Measurements from ENCODE around the gene AMH.

The AMH gene

DNA sequence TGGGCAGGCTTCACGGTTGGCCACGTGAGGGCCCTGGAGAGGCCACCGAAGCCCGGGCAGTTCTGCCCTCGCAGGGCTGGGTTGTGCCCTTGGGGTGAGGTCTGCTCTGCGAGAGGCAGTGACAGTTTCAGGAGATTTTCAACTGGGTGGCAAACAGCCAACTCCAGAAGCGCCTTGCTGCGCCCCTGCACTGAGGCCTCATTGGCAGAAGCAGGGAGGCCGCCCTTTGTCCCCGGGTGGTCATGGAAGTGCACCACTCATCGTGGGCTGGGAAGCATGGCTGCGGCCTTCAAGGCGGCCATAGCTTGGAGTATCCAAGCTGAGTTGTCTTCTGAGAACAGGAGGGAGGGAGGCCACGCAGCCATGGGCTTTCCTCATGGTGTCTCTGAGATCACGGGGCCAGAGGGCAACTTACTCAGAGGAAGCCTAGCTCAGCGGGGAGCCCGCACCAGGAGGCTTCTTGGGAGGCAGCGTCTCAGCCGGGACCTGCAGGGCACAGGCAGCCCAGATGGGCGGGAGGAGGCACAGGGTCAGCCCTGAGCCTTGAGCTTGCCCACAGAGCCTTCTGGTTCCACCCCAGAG lies 27.8 kb upstream of the AMH start:
- no peak for DNase-seq (ENCODE audit: low spot score)

DNA sequence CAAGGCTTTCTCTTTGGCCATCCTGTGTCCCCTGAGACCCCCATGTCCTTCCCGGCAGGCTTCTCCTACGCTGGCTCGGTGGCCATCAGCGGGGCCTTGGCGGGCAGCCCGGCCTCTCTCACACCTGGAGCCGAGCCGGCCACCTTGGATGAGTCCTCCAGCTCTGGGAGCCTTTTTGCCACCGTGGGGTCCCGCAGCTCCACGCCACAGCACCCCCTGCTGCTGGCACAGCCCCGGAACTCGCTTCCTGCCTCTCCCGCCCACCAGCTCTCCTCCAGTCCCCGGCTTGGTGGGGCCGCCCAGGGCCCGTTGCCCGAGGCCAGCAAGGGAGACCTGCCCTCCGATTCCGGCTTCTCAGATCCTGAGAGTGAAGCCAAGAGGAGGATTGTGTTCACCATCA lies 27.2 kb upstream of the AMH start:
- DNase-seq (ENCODE audit: low spot score): no peak

GRCh38 chr19:2223391-2223790 lies 25.7 kb upstream of the AMH start:
- DNase-seq (ENCODE audit: low spot score): no peak

DNA sequence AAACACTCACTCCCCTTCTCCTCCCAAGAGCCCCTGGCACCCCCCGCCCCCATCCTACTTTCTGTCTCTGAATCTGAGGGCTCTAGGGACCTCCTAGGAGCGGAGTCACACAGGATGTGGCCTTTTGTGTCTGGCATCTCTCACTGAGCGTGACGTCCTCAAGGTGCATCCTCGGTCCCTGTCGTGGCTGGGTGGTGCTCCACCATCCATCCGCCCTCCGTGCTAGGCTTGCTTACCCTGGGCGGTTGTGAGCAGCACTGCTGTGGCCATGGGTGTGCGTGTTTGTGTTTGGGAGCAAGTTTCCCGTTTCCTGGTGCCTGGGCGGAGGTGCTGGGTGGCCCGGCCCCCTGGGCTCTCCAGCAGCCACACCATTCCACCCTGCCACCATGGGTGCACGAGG lies 25.2 kb upstream of the AMH start:
- DNase-seq (ENCODE audit: low spot score): no peak

GRCh38 chr19:2224754-2225349 lies 24.3 kb upstream of the AMH start:
- no peak for DNase-seq (ENCODE audit: low spot score)

GRCh38 chr19:2225415-2226050 lies 23.6 kb upstream of the AMH start:
- DNase-seq (ENCODE audit: low spot score): no peak

DNA sequence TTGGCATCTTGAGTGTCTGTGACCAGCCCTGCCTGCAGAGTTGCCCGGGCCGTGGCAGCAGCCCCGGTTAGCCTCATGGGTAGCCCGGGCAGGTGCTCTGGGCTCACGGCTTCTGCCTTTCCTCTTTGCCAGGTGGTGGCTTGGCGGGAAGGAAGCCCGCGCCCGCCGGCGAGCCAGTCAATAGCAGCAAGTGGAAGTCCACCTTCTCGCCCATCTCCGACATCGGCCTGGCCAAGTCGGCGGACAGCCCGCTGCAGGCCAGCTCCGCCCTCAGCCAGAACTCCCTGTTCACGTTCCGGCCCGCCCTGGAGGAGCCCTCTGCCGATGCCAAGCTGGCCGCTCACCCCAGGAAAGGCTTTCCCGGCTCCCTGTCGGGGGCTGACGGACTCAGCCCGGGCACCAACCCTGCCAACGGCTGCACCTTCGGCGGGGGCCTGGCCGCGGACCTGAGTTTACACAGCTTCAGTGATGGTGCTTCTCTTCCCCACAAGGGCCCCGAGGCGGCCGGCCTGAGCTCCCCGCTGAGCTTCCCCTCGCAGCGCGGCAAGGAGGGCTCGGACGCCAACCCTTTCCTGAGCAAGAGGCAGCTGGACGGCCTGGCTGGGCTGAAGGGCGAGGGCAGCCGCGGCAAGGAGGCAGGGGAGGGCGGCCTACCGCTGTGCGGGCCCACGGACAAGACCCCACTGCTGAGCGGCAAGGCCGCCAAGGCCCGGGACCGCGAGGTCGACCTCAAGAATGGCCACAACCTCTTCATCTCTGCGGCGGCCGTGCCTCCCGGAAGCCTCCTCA lies 22.9 kb upstream of the AMH start:
- DNase-seq (ENCODE audit: low spot score): no peak

DNA sequence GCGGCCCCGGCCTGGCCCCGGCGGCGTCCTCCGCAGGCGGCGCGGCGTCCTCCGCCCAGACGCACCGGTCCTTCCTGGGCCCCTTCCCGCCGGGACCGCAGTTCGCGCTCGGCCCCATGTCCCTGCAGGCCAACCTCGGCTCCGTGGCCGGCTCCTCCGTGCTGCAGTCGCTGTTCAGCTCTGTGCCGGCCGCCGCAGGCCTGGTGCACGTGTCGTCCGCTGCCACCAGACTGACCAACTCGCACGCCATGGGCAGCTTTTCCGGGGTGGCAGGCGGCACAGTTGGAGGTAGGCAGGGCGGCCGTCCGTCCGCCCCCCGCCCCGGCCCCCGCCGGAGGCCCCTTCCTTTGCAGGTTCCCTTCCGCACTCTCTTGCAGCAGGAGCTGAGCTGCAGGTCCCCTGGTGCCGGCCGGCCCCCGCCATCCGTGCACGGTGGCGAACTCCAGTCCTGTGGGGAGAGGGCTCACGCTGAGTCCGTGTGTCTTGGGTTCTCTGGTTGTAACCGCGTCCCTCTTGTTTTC lies 22.2 kb upstream of the AMH start:
- DNase-seq (ENCODE audit: low spot score): no peak

GRCh38 chr19:2227415-2228156 lies 21.5 kb upstream of the AMH start:
- no peak for DNase-seq (ENCODE audit: low spot score)

GRCh38 chr19:2228157-2229030 lies 20.7 kb upstream of the AMH start:
- DNase-seq (ENCODE audit: low spot score): no peak

- no peak for DNase-seq (ENCODE audit: low spot score)
Observed at GRCh38 chr19:2229103-2230032, 19.8 kb upstream of the AMH start.

GRCh38 chr19:2230033-2230531 lies 19.0 kb upstream of the AMH start:
- no peak for DNase-seq (ENCODE audit: low spot score)

DNA sequence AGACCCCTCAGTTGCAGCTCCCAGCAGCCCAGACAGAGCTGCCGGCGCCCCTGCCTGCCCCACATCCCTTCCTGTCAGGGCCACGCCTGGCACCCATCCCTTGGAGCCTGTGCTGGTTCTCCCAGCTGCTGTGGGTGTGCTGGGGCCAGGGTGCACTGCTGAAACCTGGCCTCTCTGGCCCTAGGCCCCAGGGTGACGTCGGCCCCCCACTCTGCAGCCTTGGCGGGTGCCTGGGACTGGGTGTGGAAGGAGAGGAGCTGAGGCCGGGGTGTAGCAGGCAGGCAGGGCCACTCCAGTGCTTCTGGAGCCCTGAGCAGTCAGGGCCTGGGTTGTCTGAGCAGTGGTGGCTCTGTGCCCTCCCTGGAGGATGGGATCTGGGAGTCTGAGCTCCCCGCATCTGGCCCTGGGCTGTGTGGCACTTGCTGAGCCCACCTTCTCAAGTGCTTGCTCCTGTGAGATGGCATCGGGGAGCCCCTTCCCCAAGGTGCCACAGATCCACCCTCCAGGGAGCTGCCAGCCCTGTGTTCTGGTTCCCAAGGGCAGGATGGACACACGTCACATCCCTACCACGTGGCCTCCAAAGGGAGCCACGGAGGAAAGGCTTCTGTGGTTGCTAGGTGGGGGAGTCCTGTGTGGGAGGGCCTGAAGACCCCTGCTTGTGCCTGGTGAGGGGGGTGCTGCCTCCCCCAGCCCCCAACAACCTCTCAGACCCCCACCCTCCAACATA lies 18.2 kb upstream of the AMH start:
- DNase-seq (ENCODE audit: low spot score): no peak

- DNase-seq (ENCODE audit: low spot score): no peak
Observed at GRCh38 chr19:2231621-2232221, 17.4 kb upstream of the AMH start.

DNA sequence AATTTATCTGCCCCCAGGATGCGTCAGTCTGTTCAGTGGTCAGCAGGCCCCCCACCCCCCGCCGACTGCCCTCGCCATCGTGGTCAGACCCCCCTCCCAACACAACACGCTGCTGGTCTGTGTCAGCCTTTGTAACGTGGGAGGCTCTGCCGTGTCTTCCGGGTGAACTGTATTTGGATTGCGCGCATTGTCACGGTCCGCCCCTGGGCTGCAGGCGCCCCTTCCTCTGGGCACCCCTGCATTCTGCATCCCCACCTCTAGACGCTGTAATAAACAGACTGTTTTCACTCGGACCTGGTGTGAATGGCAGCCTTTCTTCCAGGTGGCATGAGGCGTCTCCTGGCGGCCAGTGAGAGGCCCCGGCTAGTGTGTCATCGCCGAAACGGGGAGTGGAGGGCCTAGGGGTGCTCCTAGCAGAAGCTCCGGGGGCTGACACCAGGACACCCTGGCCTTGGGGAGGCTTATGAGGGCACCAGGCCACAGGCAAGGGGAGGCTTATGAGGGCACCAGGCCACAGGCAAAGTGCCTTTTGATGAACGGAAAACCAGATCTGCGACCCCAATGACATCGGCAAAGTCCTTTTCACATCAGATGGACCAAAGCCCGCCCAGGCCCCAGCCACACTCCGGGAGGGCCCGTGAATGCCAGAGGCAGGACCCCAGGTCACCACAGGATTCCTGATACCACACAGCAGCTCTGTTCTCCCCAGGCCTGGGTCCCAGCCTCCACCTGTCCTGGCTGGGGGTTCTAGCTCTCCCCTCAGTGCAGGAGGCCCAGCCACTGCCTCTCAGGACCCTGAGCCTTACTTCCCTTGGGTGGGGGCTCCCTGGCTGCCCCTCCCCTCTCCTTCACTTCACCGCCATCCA lies 16.6 kb upstream of the AMH start:
- no peak for DNase-seq (ENCODE audit: low spot score)

GRCh38 chr19:2233601-2234280 lies 15.4 kb upstream of the AMH start:
- no peak for DNase-seq (ENCODE audit: low spot score)

DNA sequence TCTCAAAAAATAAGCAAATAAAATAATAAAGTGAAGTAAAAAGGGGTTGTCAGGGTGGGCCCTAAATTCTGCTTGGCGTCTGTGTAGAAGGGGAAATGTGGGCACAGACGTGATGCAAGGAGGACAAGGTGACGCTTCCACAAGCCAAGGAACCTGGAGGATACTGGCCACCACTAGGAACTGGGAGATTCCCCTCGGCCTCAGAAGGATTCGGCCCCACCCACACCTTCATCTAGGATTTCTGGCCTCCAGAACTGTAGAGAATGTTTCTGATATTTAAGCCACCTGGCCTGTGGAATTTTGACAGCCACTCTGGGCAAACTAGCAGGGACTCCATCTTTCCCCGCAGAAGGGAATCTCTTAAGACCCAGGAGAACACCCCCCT lies 14.1 kb upstream of the AMH start:
- DNase-seq (ENCODE audit: low spot score): no peak

All from CD4-positive, alpha-beta T cell treated with Interleukin-2 at 100 ng/mL for 4 hours (primary cell).